ENCODE measurements around the gene PARD6G.

Gene PARD6G

GRCh38 chr18:80254971-80255500 is 7.7 kb upstream of the PARD6G start:
- intact Hi-C loops (cut with DNase I; ENCODE audit: low total_unique reads): no loop called here

GRCh38 chr18:80253871-80254492 is 6.7 kb upstream of the PARD6G start:
- H3K4me3 ChIP-seq: no peak overlapping the region
- no peaks in the 10 kb centered on the region for H3K4me1 ChIP-seq
- H3K27ac ChIP-seq: no peak overlapping the region
- TF ChIP-seq CTCF (IDR thresholded peaks at IDR 0.05): no peak
- H3K9me3 ChIP-seq: no peaks in the 10 kb centered on the region
- H3K27me3 ChIP-seq: no peaks in the 10 kb centered on the region
- no peaks in the 10 kb centered on the region for H3K36me3 ChIP-seq
- intact Hi-C loops (cut with DNase I; ENCODE audit: low total_unique reads): no loop called here
- no peak for DNase-seq

More at GRCh38 chr18:80254971-80255500, 7.7 kb upstream of the PARD6G start:
- no peaks in the 10 kb centered on the region for H3K9me3 ChIP-seq
- H3K4me1 ChIP-seq: no peaks in the 10 kb centered on the region
- no peak overlapping the region for H3K4me3 ChIP-seq
- H3K27ac ChIP-seq: no peak overlapping the region
- no peaks in the 10 kb centered on the region for H3K27me3 ChIP-seq
- DNase-seq: no peak
- TF ChIP-seq CTCF (IDR thresholded peaks at IDR 0.05): no peak
- H3K36me3 ChIP-seq: no peaks in the 10 kb centered on the region

- TF ChIP-seq CTCF (IDR thresholded peaks at IDR 0.05): no peak
- H3K36me3 ChIP-seq: no peaks in the 10 kb centered on the region
- no peaks in the 10 kb centered on the region for H3K4me1 ChIP-seq
- no peak overlapping the region for H3K4me3 ChIP-seq
- H3K9me3 ChIP-seq: no peaks in the 10 kb centered on the region
- H3K27ac ChIP-seq: no peak overlapping the region
- H3K27me3 ChIP-seq: no peaks in the 10 kb centered on the region
- no peak for DNase-seq
- intact Hi-C loops (cut with DNase I; ENCODE audit: low total_unique reads): no loop called here
Observed at GRCh38 chr18:80253236-80253635, 5.9 kb upstream of the PARD6G start.

GRCh38 chr18:80252136-80252535 is 4.8 kb upstream of the PARD6G start:
- Histone ChIP-seq H3K9me3 (no peaks in the 10 kb centered on the region), H3K4me3 (no peak overlapping the region), H3K36me3 (no peaks in the 10 kb centered on the region), H3K4me1 (peaks cover 0 to 6% (median 0%) of the 10 kb centered on the region in 4 donors), H3K27me3 (no peaks in the 10 kb centered on the region), H3K27ac (no peak overlapping the region)
- DNase-seq: no peak
- intact Hi-C loops (cut with DNase I; ENCODE audit: low total_unique reads): no loop called here
- no peak for TF ChIP-seq CTCF (IDR thresholded peaks at IDR 0.05)

- Histone ChIP-seq H3K4me3 (no peak overlapping the region), H3K27ac (no peak overlapping the region), H3K4me1 (peaks cover 0 to 10% (median 2%) of the 10 kb centered on the region in 4 donors), H3K27me3 (peaks cover 0 to 1% of the 10 kb centered on the region in 2 donors), H3K9me3 (no peaks in the 10 kb centered on the region), H3K36me3 (no peaks in the 10 kb centered on the region)
- intact Hi-C loops (cut with DNase I; ENCODE audit: low total_unique reads): no loop called here
- DNase-seq: no peak
- no peak for TF ChIP-seq CTCF (IDR thresholded peaks at IDR 0.05)
Observed at GRCh38 chr18:80251700-80252099, 4.4 kb upstream of the PARD6G start.

Measured in tibial artery (tissue), 4 donors.